ENCODE results near the gene SDK1.

The SDK1 gene

DNA sequence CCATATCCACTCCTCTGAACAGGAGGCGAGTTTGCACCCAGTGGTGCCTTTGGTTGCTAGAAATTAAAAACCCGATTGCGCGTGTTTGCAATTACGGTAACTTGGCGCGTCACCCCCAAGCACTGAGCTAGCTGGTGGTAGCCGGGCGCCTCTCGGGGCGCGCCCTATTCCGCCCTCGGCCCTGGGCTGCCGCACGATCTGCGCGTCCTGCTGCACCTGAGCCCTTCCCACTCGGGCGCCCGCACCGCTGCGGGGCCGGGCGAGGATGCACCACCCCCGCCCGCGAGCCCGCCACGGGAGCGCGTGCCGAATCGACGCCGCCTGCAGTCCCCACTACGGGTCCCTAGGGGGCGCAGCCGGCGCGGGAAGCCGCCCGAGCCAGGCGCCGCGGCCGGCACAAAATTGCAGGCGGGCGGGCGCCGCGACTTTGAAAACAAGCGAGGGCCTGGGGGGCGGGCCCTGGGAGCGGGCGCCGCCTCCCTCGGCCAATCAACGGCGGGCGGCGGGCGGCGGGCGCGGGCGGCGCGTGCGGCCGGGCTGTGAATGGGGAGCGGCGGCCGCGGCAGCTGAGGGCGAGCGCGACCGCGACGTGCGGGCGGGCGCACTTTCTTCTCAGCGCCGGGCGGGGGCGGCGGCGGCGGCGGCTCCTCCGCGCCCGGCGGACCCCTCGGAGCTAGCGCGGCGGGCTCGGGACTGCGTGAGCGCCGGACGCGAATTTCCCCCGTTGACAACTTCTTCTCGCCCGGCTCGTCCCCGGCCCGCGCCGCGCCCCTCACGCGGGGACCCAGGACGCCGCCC lies at the start of gene SDK1 (continued):
- TF ChIP-seq ZBTB26 (tag by site-specific recombination; optimal IDR thresholded peaks at IDR 0.05) (peak; percentile 86), ZNF223 (tag by site-specific recombination; IDR thresholded peaks at IDR 0.05) (no peak), ZNF138 (tag by site-specific recombination; IDR thresholded peaks at IDR 0.05; ENCODE audit: borderline replicate concordance) (no peak), ZNF350 (tag by site-specific recombination; IDR thresholded peaks at IDR 0.05) (no peak), ZNF692 (tag by site-specific recombination; IDR thresholded peaks at IDR 0.05) (no peak), ZNF76 (tag by site-specific recombination; IDR thresholded peaks at IDR 0.05; ENCODE audit: borderline replicate concordance, low read depth) (no peak), PATZ1 (tag by site-specific recombination; IDR thresholded peaks at IDR 0.05) (0 out of 2 replicates have a peak, but pooled peaks have one; percentile 34), ZNF202 (tag by site-specific recombination; IDR thresholded peaks at IDR 0.05; ENCODE audit: borderline replicate concordance) (no peak), ZNF843 (tag by site-specific recombination; IDR thresholded peaks at IDR 0.05) (no peak), ZNF654 (tag by site-specific recombination; IDR thresholded peaks at IDR 0.05; ENCODE audit: low read depth) (no peak), MZF1 (tag by site-specific recombination; IDR thresholded peaks at IDR 0.05; ENCODE audit: borderline replicate concordance) (no peak), REST (tag by site-specific recombination; IDR thresholded peaks at IDR 0.05) (no peak), ZNF777 (tag by site-specific recombination; IDR thresholded peaks at IDR 0.05; ENCODE audit: borderline replicate concordance) (no peak), ZBTB1 (tag by site-specific recombination; IDR thresholded peaks at IDR 0.05) (no peak), ZNF600 (tag by site-specific recombination; IDR thresholded peaks at IDR 0.05) (peak; percentile 27; the same call in 1 of the 2 replicates), ZNF155 (tag by site-specific recombination; IDR thresholded peaks at IDR 0.05) (no peak), HOXA7 (CRISPR knock-in tag; IDR thresholded peaks at IDR 0.05; ENCODE audit: borderline replicate concordance) (no peak), ZNF449 (tag by site-specific recombination; IDR thresholded peaks at IDR 0.05) (no peak)
- TF ChIP-seq, protein P1, sequence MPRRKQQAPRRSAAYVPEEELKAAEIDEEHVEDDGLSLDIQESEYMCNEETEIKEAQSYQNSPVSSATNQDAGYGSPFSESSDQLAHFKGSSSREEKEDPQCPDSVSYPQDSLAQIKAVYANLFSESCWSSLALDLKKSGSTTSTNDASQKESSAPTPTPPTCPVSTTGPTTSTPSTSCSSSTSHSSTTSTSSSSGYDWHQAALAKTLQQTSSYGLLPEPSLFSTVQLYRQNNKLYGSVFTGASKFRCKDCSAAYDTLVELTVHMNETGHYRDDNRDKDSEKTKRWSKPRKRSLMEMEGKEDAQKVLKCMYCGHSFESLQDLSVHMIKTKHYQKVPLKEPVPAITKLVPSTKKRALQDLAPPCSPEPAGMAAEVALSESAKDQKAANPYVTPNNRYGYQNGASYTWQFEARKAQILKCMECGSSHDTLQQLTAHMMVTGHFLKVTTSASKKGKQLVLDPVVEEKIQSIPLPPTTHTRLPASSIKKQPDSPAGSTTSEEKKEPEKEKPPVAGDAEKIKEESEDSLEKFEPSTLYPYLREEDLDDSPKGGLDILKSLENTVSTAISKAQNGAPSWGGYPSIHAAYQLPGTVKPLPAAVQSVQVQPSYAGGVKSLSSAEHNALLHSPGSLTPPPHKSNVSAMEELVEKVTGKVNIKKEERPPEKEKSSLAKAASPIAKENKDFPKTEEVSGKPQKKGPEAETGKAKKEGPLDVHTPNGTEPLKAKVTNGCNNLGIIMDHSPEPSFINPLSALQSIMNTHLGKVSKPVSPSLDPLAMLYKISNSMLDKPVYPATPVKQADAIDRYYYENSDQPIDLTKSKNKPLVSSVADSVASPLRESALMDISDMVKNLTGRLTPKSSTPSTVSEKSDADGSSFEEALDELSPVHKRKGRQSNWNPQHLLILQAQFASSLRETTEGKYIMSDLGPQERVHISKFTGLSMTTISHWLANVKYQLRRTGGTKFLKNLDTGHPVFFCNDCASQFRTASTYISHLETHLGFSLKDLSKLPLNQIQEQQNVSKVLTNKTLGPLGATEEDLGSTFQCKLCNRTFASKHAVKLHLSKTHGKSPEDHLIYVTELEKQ (tag by site-specific recombination; IDR thresholded peaks at IDR 0.05; ENCODE audit: borderline replicate concordance) = no peak
- TF ChIP-seq, protein P2, sequence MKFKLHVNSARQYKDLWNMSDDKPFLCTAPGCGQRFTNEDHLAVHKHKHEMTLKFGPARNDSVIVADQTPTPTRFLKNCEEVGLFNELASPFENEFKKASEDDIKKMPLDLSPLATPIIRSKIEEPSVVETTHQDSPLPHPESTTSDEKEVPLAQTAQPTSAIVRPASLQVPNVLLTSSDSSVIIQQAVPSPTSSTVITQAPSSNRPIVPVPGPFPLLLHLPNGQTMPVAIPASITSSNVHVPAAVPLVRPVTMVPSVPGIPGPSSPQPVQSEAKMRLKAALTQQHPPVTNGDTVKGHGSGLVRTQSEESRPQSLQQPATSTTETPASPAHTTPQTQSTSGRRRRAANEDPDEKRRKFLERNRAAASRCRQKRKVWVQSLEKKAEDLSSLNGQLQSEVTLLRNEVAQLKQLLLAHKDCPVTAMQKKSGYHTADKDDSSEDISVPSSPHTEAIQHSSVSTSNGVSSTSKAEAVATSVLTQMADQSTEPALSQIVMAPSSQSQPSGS (tag by site-specific recombination; IDR thresholded peaks at IDR 0.05; ENCODE audit: low read depth) = no peak
- TF ChIP-seq, protein P3, sequence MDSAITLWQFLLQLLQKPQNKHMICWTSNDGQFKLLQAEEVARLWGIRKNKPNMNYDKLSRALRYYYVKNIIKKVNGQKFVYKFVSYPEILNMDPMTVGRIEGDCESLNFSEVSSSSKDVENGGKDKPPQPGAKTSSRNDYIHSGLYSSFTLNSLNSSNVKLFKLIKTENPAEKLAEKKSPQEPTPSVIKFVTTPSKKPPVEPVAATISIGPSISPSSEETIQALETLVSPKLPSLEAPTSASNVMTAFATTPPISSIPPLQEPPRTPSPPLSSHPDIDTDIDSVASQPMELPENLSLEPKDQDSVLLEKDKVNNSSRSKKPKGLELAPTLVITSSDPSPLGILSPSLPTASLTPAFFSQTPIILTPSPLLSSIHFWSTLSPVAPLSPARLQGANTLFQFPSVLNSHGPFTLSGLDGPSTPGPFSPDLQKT (IDR thresholded peaks at IDR 0.05; ENCODE audit: borderline replicate concordance, low read depth, low read length) = no peak

Measured in HEK293 (cell line).